ENCODE measurements around the gene HERPUD1.
"Not testable (repeated sequence)": the region's sequence is repeated elsewhere in the genome, so short reads cannot be mapped to it uniquely, and the experiment has no call there.

The HERPUD1 gene, protein sequence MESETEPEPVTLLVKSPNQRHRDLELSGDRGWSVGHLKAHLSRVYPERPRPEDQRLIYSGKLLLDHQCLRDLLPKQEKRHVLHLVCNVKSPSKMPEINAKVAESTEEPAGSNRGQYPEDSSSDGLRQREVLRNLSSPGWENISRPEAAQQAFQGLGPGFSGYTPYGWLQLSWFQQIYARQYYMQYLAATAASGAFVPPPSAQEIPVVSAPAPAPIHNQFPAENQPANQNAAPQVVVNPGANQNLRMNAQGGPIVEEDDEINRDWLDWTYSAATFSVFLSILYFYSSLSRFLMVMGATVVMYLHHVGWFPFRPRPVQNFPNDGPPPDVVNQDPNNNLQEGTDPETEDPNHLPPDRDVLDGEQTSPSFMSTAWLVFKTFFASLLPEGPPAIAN

DNA sequence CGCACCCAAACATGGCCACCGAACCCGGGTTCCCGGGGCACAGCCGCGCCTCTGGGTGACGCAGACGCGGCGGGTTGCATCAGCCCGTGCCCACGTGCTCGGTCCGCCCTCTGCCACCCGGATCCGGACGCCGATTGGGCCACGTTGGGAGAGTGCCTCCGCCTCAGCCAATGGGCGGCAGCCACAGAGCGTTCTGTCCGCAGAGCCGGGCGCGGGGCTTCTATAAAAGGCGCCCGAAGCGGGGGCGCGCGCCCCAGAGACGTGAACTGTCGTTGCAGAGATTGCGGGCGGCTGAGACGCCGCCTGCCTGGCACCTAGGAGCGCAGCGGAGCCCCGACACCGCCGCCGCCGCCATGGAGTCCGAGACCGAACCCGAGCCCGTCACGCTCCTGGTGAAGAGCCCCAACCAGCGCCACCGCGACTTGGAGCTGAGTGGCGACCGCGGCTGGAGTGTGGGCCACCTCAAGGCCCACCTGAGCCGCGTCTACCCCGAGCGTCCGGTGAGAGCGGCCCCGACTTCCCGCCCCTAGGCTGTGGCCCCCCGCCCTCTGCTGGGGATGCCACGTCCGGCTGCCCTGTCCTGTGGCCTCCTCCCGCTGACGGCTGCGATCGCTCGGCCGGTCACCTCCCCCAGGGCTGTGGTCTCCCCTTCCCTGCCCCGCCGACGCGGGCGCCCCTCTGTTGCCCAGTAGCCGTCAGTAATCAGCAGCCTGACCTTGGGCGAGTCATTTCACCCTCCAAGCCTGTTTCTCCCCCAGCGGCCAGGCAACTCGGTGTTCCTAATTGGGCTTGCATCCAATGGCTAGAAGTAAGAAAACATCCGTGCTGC is at the start of gene HERPUD1:
Gene HERPUD1 (plus strand): TSS at position 251 of the 829 bp plus-strand sequence. CDS start 103 bp downstream, at position 354.
- peak; percentile 67 to 100 (median 98) for DNase-seq

- no peak for DNase-seq
Observed at GRCh38 chr16:56883586-56883985, 48.4 kb upstream of the HERPUD1 start.

- DNase-seq, result no peak
Observed at GRCh38 chr16:56884026-56884582, 47.8 kb upstream of the HERPUD1 start.

GRCh38 chr16:56884929-56885328 is 47.0 kb upstream of the HERPUD1 start:
- not testable (repeated sequence) for DNase-seq

DNA sequence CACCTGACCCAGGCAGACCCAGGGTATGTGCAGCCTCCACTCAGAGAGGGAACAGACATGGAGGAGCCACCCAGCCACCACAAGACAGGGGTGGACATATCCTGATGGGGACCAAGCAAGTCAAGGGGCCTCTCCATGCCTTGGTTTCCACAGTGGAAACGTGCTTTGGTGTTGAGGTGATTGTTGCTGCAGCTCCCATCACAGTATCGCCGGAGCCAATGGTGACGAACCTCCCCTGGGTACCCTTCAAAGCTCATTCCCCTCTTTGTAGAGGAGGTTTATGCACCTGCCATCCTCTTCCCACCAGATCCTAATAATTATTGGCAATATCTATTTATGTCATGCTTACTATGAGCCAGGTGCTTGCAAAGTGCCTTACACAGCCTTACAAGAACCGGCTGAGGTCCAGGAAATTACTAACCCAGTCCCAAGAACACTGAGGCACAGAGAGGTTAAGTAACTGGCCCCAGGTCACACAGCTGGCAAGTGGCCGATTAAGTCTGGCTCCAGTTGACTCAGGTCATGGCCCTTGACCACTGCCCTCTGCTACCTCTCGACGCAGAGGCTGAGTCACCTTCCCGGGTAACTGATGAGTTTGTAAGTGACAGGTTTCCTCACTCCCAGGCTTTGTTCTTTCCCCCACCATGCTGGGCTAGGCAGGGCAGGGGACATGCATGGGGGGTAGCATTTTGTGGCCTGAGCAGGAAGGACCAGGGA is 46.3 kb upstream of the HERPUD1 start:
- DNase-seq, result no peak

DNA sequence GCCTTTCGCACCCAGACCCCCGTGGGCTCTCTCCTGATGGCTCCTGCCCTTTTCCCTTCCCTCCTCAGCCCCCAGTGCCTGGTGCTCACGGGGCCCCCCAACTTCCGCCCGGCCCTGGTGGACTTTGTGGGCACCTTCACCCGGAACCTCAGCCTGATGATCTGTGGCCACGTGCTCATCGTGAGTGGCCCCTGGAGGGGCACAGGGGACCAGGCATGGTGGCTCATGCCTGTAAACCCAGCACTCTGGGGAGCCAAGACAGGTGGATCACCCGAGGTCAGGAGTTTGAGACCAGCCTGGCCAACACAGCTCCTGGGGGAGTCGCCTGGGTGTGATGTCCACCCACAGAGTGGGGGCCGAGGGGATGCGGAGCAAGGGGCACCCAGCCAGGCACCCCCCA is 45.6 kb upstream of the HERPUD1 start:
- DNase-seq, result no peak

DNA sequence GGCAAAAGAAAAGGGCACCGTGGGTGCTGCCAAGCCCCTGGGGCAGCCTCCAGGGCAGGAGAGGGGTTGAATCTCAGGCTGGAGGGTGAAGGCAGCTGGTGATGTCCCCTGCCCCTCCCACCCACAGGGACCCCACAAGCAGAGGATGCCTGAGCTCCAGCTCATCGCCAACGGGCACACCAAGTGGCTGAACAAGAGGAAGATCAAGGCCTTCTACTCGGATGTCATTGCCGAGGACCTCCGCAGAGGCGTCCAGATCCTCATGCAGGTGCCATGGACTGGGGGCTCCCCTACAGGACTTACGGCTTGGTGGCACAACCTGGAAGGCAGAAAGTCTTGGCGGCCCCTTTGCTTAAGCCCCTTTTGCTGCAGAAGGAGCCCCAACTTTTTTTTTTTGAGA is 45.1 kb upstream of the HERPUD1 start:
- no peak for DNase-seq

DNA sequence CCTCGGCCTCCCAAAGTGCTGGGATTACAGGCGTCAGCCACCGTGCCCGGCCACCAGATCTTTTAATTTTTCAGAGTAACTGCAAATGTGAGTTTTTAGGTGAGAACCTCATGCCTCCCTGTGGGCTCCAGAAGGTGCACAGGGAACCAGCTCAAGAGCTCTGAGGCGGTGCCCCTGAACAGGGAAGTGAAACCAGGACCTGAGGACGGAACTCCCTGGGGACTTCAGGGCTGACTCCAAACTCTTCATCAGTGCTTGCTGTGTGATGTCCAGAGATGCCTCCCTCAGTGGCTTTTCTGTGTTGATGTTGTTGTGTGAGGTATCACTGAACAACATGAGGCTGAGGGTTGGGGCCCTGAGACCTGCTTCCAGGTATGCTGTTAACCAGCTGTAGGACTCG is 43.1 kb upstream of the HERPUD1 start:
- DNase-seq, result no peak

DNA sequence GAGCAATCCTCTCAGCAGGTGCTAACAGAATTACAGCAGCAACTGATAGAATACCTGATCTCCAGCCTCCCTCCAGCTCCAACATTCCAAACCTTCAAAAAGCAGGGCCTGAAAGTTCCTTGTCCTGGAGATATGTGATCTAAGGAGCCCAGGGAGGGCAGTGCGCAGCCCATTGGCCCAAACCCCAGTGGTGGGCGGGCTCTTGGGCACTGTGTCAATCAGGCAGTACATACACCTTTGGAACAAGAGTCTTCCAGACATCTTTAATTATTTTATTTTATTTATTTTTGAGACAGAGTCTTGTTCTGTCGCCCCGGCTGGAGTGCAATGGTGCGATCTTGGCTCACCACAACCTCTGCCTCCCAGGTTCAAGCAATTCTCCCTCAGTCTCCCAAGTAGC is 42.7 kb upstream of the HERPUD1 start:
- DNase-seq, result no peak

GRCh38 chr16:56891685-56892084 is 40.3 kb upstream of the HERPUD1 start:
- no peak for DNase-seq

DNA sequence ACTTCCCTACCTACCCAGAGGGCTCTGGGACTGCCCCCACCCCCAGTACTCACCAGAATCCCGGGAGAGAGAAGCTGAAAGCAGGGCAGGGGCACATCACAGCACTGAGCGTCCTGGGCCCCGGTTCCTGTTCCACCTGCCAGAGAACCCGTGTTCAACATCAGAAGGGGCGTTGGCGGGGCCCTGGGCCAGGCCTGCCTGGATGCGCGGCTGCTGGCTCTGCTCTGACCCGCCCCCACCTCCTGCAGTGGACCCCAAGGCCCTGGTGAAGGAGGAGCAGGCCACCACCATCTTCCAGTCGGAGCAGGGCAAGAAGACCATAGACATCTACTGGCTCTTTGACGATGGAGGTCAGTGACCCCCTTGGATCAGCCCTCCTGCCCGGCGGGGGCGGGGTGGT is 39.2 kb upstream of the HERPUD1 start:
- no peak for DNase-seq

DNA sequence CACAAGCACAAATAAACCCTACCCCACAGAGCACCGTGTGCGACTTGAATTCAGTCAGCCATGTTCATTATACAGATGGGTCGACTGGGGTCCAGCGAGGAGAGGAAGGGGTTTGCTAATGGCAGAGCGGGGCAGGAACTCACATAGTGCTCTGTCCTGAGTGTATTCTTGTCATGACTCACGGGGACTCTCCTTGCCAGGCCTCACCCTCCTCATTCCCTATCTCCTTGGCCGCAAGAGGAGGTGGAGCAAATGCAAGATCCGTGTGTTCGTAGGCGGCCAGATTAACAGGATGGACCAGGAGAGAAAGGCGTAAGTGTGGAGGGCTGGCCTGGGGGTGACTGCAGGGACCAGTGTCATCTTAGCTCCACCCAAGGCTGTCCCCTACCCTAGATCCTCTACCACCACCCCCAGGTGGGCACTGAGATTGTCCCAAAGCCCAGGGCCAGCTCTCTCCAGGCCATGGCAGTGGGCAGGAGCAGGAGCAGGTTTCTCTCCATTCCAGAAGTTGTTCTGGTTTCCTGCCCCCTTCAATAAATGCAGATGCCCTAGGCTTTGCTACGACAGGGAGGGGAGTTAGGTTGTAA is 37.5 kb upstream of the HERPUD1 start:
- DNase-seq, result no peak

- no peak for DNase-seq
Observed at GRCh38 chr16:56895813-56896212, 36.1 kb upstream of the HERPUD1 start.

GRCh38 chr16:56896244-56896643 is 35.7 kb upstream of the HERPUD1 start:
- peak in 1 of 56 donors; percentile 12 for DNase-seq

- DNase-seq, result no peak
Observed at GRCh38 chr16:56897026-56897799, 34.7 kb upstream of the HERPUD1 start.

- no peak for DNase-seq
Observed at GRCh38 chr16:56898847-56899246, 33.1 kb upstream of the HERPUD1 start.

DNA sequence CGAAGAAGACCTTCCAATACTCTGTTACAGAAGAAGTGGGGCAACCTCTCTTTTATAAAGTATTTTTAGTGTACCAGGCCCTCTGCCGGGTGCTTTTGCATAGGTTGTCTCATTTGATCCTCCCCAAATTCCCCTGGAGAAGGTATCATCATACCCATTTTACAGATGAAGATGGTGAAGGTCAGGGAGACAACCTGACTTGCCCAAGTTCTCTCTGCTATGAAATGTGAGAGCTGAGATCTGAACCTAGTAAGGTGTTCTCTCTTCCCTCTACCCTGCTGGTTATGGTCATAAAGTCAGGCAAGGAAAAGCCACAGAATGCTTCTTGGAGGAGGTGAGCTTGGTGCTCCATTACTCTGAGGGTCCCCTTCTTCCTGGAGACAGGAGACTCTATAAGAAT is 28.1 kb upstream of the HERPUD1 start:
- DNase-seq, result no peak

DNA sequence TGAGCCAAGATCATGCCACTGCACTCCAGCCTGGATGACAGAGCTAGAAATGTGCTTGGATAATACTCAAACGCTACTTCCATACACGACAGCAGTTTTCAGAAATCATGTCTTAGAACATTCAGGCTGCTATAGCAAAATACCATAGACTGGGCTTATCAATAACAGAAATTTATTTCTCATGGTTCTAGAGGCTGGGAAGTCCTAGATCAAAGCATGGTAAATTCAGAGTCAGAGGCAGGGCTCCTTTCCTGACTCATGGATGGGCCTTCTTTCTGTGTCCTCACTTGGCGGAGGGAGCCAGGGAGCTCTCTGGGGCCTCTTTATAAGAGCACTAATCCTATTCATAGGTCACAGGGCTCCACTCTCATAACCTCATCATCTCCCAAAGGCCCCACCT is 24.5 kb upstream of the HERPUD1 start:
- no peak for DNase-seq

- no peak for DNase-seq
Observed at GRCh38 chr16:56909527-56909979, 22.4 kb upstream of the HERPUD1 start.

DNA sequence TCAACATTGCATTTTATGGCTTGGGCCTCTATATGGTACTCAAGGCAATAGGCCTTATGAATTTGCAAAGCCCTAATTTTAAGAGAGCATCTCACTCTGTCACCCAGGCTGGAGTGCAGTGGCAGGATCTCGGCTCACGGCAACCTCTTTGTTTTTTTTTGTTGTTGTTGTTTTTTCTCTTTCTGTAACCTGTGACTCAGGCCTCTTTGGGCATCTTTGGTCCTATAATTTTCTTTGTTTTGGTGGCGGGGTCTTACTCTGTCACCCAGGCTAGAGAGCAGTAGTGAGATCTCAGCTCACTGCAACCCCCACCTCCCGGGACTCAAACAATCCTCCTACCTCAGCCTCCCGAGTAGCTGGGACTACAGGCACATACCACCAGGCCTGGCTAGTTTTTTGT is 21.8 kb upstream of the HERPUD1 start:
- DNase-seq, result no peak
